KG1 (cell line): Measurements from ENCODE around the gene PDXDC1.
"Not testable (repeated sequence)": the region's sequence is repeated elsewhere in the genome, so short reads cannot be mapped to it uniquely, and the experiment has no call there.

Source experiments
- DNase-seq: peaks from one replicate; lab custom pipeline; 2025; lab: John Stamatoyannopoulos, UW

Gene PDXDC1

GRCh38 chr16:15035163-15035729 lies 60.4 kb downstream of the PDXDC1 start:
- no peak for DNase-seq

- DNase-seq, result no peak
These were observed 62.2 kb downstream of the PDXDC1 start for GRCh38 chr16:15037003-15037402.

GRCh38 chr16:15037745-15038144 lies 62.9 kb downstream of the PDXDC1 start:
- DNase-seq, result no peak

- no peak for DNase-seq
These were observed 63.9 kb downstream of the PDXDC1 start for GRCh38 chr16:15038689-15039088.

GRCh38 chr16:15041271-15042004 lies 66.6 kb downstream of the PDXDC1 start:
- DNase-seq, result no peak

- no peak for DNase-seq
These were observed 68.5 kb downstream of the PDXDC1 start for GRCh38 chr16:15043344-15043743.

GRCh38 chr16:15044286-15044685 lies 69.5 kb downstream of the PDXDC1 start:
- DNase-seq, result no peak

GRCh38 chr16:15045270-15045669 lies 70.4 kb downstream of the PDXDC1 start:
- not testable (repeated sequence) for DNase-seq

GRCh38 chr16:15046692-15047376 lies 72.0 kb downstream of the PDXDC1 start:
- no peak for DNase-seq

GRCh38 chr16:15049581-15050180 lies 74.9 kb downstream of the PDXDC1 start:
- no peak for DNase-seq

- not testable (repeated sequence) for DNase-seq
These were observed 75.6 kb downstream of the PDXDC1 start for GRCh38 chr16:15050440-15050839.

- DNase-seq, result no peak
These were observed 76.6 kb downstream of the PDXDC1 start for GRCh38 chr16:15051387-15051951.

GRCh38 chr16:15052747-15053476 lies 78.1 kb downstream of the PDXDC1 start:
- no peak for DNase-seq

- no peak for DNase-seq
These were observed 79.1 kb downstream of the PDXDC1 start for GRCh38 chr16:15053904-15054303.

- DNase-seq, result no peak
These were observed 79.7 kb downstream of the PDXDC1 start for GRCh38 chr16:15054357-15055140.

- peak; percentile 45 for DNase-seq
These were observed 80.6 kb downstream of the PDXDC1 start for GRCh38 chr16:15055141-15056053.

GRCh38 chr16:15057681-15058417 lies 83.0 kb downstream of the PDXDC1 start:
- DNase-seq, result no peak

GRCh38 chr16:15059324-15059723 lies 84.5 kb downstream of the PDXDC1 start:
- DNase-seq, result no peak
